Measurements from ENCODE around the gene HDGFL2. TPM values are rescaled to one million over a fixed set of nuclear protein-coding genes. Genes with fewer than 3 reads are reported as not detected.

Gene HDGFL2
- total and polyA plus RNA-seq, 2 donors (not counting 1 experiment from before 2014, with no cell fraction given) = 19.5 to 51.2 TPM

DNA sequence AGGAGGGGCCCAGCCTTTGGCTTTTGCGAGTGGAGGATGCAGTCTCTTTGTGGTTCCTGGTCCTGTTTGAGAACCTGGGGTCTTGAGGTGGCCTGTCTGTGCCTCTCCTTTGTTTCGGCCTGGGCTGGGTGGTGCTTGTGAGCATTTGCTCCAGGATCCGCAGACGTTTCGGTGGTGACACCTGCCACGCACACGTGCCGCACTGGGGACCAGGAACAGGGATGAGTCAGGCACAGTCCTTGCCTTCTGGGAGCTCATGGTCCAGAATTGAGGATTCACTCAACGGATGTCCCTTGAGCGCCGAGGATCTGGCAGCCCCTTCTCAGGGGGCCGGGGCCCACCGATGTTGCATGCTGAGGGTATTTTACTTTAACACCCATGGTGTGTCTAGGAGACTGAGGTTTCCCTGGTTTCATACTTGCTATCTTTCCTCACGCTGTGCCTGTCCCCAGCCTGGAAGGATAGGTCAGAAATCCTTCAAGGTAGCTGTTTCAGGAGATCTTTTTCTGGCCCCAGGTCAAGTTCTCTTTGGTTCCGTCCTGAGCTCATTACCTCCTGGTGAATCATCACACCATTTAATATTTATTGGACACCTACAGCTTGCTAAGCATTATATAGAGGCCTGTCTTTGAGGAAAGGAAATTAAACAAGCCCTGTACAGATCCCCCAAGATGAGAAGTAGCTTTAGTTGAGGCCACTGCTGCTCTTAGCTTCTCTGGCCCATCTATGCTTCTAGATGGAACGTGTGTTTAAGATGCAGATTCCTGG lies 5.1 kb downstream of the HDGFL2 start:
- no peaks in the 10 kb centered on the region for H3K4me1 ChIP-seq (ENCODE audit: control insufficient read depth, extremely low read depth, insufficient read depth, low read length)
- H3K27ac ChIP-seq (ENCODE audit: insufficient read depth, low read length) = no peak overlapping the region
- no peaks in the 10 kb centered on the region for H3K9me3 ChIP-seq (ENCODE audit: control insufficient read depth, insufficient read depth, low read depth, low read length)
- DNase-seq (ENCODE audit: low read depth in 2 of 2) = no peak
- H3K4me2 ChIP-seq (ENCODE audit: extremely low read depth, insufficient read depth, low read length) = no peak overlapping the region
- H3K27me3 ChIP-seq (ENCODE audit: control insufficient read depth, insufficient read depth, low read length) = no peaks in the 10 kb centered on the region
- H2AFZ ChIP-seq (ENCODE audit: low read length) = no peak overlapping the region
- H3K4me3 ChIP-seq (replicated peaks in 1 of 4; ENCODE audit: control extremely low read depth in 1 of 4, insufficient read depth in 1 of 4, low read depth in 3 of 4, low read length in 4 of 4) = no peak overlapping the region
- no peak overlapping the region for H3K9ac ChIP-seq (ENCODE audit: insufficient read depth, low read length)
- peaks cover 14% of the 10 kb centered on the region for H3K36me3 ChIP-seq (ENCODE audit: control insufficient read depth, insufficient read depth, low read length)
- TF ChIP-seq EZH2 (IDR thresholded peaks at IDR 0.05; ENCODE audit: low read length, missing control alignments) = no peak
- TF ChIP-seq, protein P1, sequence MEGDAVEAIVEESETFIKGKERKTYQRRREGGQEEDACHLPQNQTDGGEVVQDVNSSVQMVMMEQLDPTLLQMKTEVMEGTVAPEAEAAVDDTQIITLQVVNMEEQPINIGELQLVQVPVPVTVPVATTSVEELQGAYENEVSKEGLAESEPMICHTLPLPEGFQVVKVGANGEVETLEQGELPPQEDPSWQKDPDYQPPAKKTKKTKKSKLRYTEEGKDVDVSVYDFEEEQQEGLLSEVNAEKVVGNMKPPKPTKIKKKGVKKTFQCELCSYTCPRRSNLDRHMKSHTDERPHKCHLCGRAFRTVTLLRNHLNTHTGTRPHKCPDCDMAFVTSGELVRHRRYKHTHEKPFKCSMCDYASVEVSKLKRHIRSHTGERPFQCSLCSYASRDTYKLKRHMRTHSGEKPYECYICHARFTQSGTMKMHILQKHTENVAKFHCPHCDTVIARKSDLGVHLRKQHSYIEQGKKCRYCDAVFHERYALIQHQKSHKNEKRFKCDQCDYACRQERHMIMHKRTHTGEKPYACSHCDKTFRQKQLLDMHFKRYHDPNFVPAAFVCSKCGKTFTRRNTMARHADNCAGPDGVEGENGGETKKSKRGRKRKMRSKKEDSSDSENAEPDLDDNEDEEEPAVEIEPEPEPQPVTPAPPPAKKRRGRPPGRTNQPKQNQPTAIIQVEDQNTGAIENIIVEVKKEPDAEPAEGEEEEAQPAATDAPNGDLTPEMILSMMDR (conservative IDR thresholded peaks at IDR 0.05 in 1 of 2, IDR thresholded peaks at IDR 0.05 in 1 of 2; ENCODE audit: low read depth in 1 of 2, low read length in 2 of 2) = no peak
- H4K20me1 ChIP-seq (ENCODE audit: control insufficient read depth, extremely low read depth, insufficient read depth, low read length) = no peaks in the 10 kb centered on the region
- H3K79me2 ChIP-seq (ENCODE audit: control insufficient read depth, insufficient read depth, low read length) = peaks cover 30% of the 10 kb centered on the region

DNA sequence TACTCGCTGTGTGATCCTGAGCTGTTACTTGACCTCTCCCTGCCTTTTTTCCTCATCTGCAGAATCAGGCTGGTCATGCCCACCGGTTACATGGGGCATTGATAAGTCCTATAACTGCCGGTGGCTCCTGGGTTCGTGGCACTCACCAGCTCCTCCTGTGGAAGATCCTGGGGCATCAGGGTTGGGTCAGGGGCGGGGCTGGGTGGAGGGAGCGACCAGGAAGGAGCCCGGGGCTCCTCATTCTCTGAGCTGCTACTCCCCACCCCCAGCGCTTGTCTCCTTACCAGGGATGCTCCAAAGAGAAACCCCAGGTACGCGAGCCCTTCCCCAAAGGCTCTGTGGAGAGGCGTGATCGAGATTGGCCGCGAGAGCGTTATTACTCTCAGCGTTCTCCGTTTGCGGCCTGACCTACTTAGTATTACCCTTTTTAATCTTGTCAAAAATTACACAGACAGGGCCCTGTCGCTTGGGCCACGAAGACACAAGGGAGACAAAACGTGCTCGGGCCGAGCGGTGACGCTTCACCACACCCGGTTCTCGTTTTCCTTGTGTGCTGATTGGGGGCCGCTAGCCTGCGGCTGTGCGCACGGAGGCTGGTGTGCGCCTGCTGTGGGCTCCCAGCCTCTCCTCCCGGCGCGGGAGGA lies 10.7 kb downstream of the HDGFL2 start:
- H3K9ac ChIP-seq (ENCODE audit: insufficient read depth, low read length) = no peak overlapping the region
- H3K4me3 ChIP-seq (replicated peaks in 1 of 4; ENCODE audit: control extremely low read depth in 1 of 4, insufficient read depth in 1 of 4, low read depth in 3 of 4, low read length in 4 of 4) = no peak overlapping the region
- H3K9me3 ChIP-seq (ENCODE audit: control insufficient read depth, insufficient read depth, low read depth, low read length) = no peaks in the 10 kb centered on the region

DNA sequence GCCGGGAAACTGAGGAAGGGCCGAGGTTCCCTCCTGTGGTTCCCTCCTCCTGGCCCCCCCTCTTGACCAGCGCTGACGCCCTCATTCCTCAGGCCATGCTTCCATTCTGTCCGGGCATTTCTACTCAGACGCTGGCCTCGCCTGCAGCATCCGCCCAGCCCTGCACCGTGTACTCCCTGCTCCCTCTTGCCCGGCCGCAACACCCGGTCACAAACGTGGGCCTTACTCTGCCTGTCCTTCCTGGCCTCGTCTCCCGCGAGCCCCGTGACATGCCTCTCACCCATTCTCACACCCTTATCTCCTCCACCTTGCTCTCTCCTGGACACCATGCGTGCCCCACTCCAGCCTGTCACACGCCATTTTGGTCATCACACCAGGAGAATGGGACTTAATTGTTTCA lies 11.3 kb downstream of the HDGFL2 start:
- Histone ChIP-seq H3K9ac (ENCODE audit: insufficient read depth, low read length) (no peak overlapping the region), H3K4me2 (ENCODE audit: extremely low read depth, insufficient read depth, low read length) (no peak overlapping the region), H4K20me1 (ENCODE audit: control insufficient read depth, extremely low read depth, insufficient read depth, low read length) (no peaks in the 10 kb centered on the region), H2AFZ (ENCODE audit: low read length) (no peak overlapping the region), H3K4me1 (ENCODE audit: control insufficient read depth, extremely low read depth, insufficient read depth, low read length) (no peaks in the 10 kb centered on the region), H3K79me2 (ENCODE audit: control insufficient read depth, insufficient read depth, low read length) (no peaks in the 10 kb centered on the region), H3K9me3 (ENCODE audit: control insufficient read depth, insufficient read depth, low read depth, low read length) (no peaks in the 10 kb centered on the region), H3K27me3 (ENCODE audit: control insufficient read depth, insufficient read depth, low read length) (no peaks in the 10 kb centered on the region), H3K4me3 (replicated peaks in 1 of 4; ENCODE audit: control extremely low read depth in 1 of 4, insufficient read depth in 1 of 4, low read depth in 3 of 4, low read length in 4 of 4) (no peak overlapping the region), H3K36me3 (ENCODE audit: control insufficient read depth, insufficient read depth, low read length) (peaks cover 11% of the 10 kb centered on the region), H3K27ac (ENCODE audit: insufficient read depth, low read length) (no peak overlapping the region)
- no peak for TF ChIP-seq EZH2 (IDR thresholded peaks at IDR 0.05; ENCODE audit: low read length, missing control alignments)
- TF ChIP-seq, protein P1 (conservative IDR thresholded peaks at IDR 0.05 in 1 of 2, IDR thresholded peaks at IDR 0.05 in 1 of 2; ENCODE audit: low read depth in 1 of 2, low read length in 2 of 2) = no peak
- no peak for DNase-seq (ENCODE audit: low read depth in 2 of 2)

More for the DNA sequence above, 10.7 kb downstream of the HDGFL2 start:
- no peaks in the 10 kb centered on the region for H4K20me1 ChIP-seq (ENCODE audit: control insufficient read depth, extremely low read depth, insufficient read depth, low read length)
- no peak for TF ChIP-seq EZH2 (IDR thresholded peaks at IDR 0.05; ENCODE audit: low read length, missing control alignments)
- TF ChIP-seq, protein P1 (conservative IDR thresholded peaks at IDR 0.05 in 1 of 2, IDR thresholded peaks at IDR 0.05 in 1 of 2; ENCODE audit: low read depth in 1 of 2, low read length in 2 of 2) = no peak
- no peak for DNase-seq (ENCODE audit: low read depth in 2 of 2)
- H3K79me2 ChIP-seq (ENCODE audit: control insufficient read depth, insufficient read depth, low read length) = no peaks in the 10 kb centered on the region
- H3K27me3 ChIP-seq (ENCODE audit: control insufficient read depth, insufficient read depth, low read length) = no peaks in the 10 kb centered on the region
- H3K4me1 ChIP-seq (ENCODE audit: control insufficient read depth, extremely low read depth, insufficient read depth, low read length) = no peaks in the 10 kb centered on the region
- H3K36me3 ChIP-seq (ENCODE audit: control insufficient read depth, insufficient read depth, low read length) = peaks cover 11% of the 10 kb centered on the region
- H3K4me2 ChIP-seq (ENCODE audit: extremely low read depth, insufficient read depth, low read length) = no peak overlapping the region
- H2AFZ ChIP-seq (ENCODE audit: low read length) = no peak overlapping the region
- H3K27ac ChIP-seq (ENCODE audit: insufficient read depth, low read length) = no peak overlapping the region
